Left lobe of liver (tissue), 2 donors: ENCODE results near the gene UMPS. TPM values are rescaled to one million over a fixed set of nuclear protein-coding genes. Genes with fewer than 3 reads are reported as not detected.

Source experiments
- ATAC-seq: fragments of 200-7000 bp; cut with Tn5 transposase; one replicate; pipeline ENCODE4 v1.9.1; 2020; ENCODE audit warnings: mild to moderate bottlenecking, moderate library complexity
- DNase-seq: peaks from one replicate; pipeline ENCODE4 v3.0.0-alpha.2; 2020; ENCODE audit warnings: low spot score
- total RNA-seq: library from RNA; stranded (reverse); gene quantifications from one replicate; pipeline ENCODE4 v1.2.1, GENCODE V29; 2021
- donor health status: DM: no; HTN: no; CAD: no; lungs with moderate emphysema.
- donor health status: DM: no; HTN: yes; CAD: no.

The UMPS gene
- total RNA-seq, 1 donor from 2014 or later, result 20.8 TPM

DNA sequence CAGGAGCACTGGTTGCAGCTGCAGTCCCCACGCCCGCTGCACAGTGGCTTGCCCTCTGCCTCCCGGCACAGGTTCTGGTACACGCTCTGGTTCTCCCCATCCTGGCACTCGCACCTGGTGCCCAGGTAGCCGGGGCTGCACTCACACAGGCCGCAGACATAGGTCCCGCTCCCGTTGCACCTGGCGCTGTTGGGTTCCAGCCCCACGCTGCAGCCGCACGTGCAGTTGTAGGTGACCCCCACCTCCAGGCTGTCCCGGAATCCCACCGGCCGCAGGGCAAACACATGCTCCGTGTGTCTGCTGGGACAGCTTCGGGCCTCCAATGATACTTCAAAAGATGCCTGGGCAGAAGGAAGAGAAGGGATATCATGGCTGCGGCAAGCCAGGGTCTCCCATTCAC lies 66.2 kb downstream of the UMPS start:
- no peak for DNase-seq
- ATAC-seq, result no peak

DNA sequence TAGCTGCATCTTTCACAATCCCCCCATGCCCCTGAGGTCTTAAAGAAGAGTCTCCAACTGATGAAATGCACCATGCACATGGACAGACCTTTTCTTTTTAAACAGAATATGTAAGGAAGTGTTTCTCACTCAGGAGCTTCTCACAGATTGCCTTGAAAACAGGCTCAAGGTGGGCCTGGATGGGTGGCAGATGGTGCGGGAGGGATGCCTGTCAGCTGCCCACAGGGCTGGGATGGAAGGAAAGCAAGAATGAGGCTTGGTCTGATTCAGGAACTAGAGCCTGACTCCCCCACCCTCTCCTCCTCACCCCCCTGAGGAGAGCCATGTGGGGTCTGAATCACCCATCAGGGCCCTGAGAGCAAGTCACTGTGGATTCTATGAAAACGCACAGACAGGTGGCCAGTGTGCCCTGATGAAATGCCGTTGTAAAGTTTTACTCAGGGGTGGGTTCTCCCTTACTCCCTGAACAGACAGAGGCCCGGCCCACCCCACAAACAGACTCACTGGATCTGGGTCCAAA lies 67.2 kb downstream of the UMPS start:
- ATAC-seq (no peak), DNase-seq (no peak)

Other genes with a start within 250 kb of the UMPS start
- 74.7 TPM for gene ITGB5, start 156.9 kb downstream of the UMPS start, total RNA-seq
- gene MUC13, start 204.3 kb downstream of the UMPS start, total RNA-seq, result 0.50 TPM